ENCODE measurements around the gene TIGIT. TPM values are rescaled to one million over a fixed set of nuclear protein-coding genes. Genes with fewer than 3 reads are reported as not detected.

Gene TIGIT
- polyA plus RNA-seq, 3 donors from 2014 or later = 58.7 to 89.9 (median 87.3) TPM

DNA sequence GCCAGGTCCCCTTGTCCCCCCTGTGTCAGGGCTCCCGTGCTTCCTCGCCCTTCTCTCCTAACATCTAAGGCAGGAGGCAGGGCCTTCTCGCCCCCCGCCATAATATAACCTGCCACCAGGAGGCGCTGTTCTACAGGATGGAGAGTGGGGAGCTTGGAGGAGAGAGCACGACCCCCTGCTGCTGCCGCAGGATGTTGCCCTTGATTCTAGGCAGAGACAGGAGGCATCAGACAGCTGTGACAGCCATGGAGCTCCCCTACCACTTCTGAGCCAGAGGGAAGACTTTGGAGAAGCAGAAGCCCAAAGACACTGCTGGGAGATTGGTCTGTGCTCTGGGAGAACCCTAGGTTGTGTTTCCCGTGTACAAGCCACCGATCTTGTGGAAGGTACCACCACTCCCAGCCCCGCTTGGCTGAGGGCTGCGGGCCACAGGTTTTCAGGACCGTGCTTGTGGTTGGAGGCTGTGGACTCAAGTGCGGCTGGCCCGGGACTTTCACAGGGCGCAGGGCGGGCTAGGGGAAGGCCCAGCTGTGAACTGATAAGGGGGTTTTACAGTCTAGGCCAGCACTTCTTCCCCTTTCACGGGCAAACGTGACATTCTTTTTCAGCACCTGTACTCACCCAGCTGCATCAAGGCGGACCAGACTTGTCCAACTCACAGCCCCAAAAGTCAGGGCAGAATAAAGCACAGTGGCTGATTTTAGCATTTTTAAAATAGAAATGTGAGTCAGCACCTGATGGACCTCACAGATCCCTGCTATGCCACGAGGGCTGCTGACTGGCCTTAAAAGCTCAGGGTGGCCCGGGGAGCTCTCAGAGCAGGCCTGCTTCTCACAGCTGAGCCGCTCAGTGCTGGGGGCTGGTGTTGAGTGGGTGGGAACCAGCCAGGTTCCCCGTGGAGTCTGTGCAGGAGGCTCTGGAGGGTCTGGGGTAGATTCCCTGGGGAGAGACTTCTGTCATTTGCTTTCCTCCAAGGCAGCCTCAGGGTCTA is 2.6 kb upstream of the TIGIT start:
- H3K27ac Mint-ChIP-seq = peak overlapping the region; percentile 86 to 99 (median 96)
- no peaks in the 10 kb centered on the region for H3K9me3 Mint-ChIP-seq
- no peaks in the 10 kb centered on the region for H3K36me3 Mint-ChIP-seq
- peak; percentile 89 to 91 (median 90) for DNase-seq
- H3K4me3 Mint-ChIP-seq = peak overlapping the region; percentile 77 to 93 (median 82)
- H3K27me3 Mint-ChIP-seq (ENCODE audit: low read depth in 3 of 3) = peaks cover 8 to 20% (median 11%) of the 10 kb centered on the region in 3 donors
- peaks cover 74 to 78% of the 10 kb centered on the region in 2 donors for H3K4me1 Mint-ChIP-seq

DNA sequence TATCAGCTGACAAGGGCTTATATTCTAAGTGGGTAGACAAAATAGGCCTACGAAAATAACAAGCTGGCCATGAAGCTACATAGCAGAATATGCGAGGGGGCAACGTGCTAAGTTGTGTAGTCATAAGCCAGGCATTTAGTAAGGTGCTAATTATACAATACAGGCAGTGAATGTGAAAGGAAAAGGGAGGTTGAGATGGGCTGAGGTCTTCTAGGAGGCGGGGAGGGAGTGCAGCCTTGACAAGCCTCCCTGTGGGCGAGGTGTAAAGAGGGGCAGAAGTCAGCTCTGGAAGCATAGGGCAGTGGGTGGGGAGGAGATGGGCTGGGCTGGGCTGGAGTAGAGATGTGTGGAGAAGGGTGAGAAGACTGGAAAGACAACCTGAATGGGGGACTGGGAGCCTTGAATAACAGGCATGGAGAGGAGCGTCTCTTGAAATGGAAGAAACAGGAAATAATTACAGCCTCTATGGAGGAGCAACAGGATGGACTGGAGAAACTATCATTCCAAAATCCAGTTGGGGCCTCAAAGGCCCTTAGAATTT is 1.2 kb downstream of the TIGIT start:
- no peaks in the 10 kb centered on the region for H3K9me3 Mint-ChIP-seq
- H3K27ac Mint-ChIP-seq = peak overlapping the region; percentile 86 to 99 (median 96)
- H3K27me3 Mint-ChIP-seq (ENCODE audit: low read depth in 3 of 3) = peaks cover 10 to 22% (median 11%) of the 10 kb centered on the region in 3 donors
- peaks cover 95 to 100% of the 10 kb centered on the region in 2 donors for H3K4me1 Mint-ChIP-seq
- H3K36me3 Mint-ChIP-seq = peaks cover 7 to 22% (median 11%) of the 10 kb centered on the region in 3 donors
- peak overlapping the region; percentile 75 to 93 (median 84) for H3K4me3 Mint-ChIP-seq
- peak; percentile 68 to 76 (median 72) for DNase-seq

DNA sequence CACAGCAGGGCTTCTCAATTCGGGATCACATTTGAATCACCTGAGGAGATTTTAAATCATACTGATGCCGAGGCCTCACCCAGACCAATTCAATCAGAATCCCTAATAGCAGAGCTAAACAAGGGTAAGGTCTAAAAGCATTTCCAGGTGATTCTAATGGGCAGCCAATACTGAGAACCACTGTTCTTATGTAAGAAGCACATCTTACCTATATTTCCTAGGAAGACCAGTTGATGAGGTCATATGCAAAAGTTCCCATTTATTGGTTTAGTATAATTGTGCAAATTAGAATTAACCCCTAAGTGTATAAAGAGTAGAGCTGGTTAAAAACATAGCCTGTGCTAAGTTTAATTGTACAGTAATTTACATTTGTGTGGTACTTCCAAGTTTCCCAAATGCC is 2.1 kb downstream of the TIGIT start:
- Mint-ChIP-seq H3K9me3 (no peaks in the 10 kb centered on the region), H3K27ac (peak overlapping the region; percentile 86 to 99 (median 96)), H3K27me3 (ENCODE audit: low read depth in 3 of 3) (peaks cover 7 to 13% (median 8%) of the 10 kb centered on the region in 3 donors), H3K4me3 (peak overlapping the region; percentile 75 to 93 (median 84)), H3K36me3 (peaks cover 10 to 28% (median 12%) of the 10 kb centered on the region in 3 donors), H3K4me1 (peaks cover 95 to 100% of the 10 kb centered on the region in 2 donors)
- no peak for DNase-seq

DNA sequence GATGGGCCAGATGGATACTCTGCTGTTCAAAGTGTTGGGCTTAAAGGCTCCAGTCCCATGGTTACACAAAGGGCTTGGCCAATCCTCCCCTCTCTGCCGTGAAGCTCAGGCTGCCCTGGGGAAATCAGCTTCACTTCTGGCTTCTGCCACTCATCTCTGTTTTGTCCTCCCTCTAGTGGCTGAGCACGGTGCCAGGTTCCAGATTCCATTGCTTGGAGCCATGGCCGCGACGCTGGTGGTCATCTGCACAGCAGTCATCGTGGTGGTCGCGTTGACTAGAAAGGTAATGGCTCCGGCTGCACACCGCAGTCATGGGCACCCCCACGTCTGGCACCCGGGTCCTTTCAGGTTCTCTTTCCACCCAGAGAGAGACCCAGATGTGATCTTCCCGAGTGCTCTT is 5.6 kb downstream of the TIGIT start:
- Mint-ChIP-seq H3K27me3 (ENCODE audit: low read depth in 3 of 3) (peaks cover 2 to 4% (median 3%) of the 10 kb centered on the region in 3 donors), H3K27ac (peak overlapping the region; percentile 86 to 94 (median 90)), H3K9me3 (no peaks in the 10 kb centered on the region), H3K4me1 (peaks cover 80 to 90% of the 10 kb centered on the region in 2 donors), H3K36me3 (peaks cover 31 to 51% (median 31%) of the 10 kb centered on the region in 3 donors), H3K4me3 (peak overlapping the region; percentile 41 to 88 (median 69))
- peak in 1 of 3 donors; percentile 53 for DNase-seq

DNA sequence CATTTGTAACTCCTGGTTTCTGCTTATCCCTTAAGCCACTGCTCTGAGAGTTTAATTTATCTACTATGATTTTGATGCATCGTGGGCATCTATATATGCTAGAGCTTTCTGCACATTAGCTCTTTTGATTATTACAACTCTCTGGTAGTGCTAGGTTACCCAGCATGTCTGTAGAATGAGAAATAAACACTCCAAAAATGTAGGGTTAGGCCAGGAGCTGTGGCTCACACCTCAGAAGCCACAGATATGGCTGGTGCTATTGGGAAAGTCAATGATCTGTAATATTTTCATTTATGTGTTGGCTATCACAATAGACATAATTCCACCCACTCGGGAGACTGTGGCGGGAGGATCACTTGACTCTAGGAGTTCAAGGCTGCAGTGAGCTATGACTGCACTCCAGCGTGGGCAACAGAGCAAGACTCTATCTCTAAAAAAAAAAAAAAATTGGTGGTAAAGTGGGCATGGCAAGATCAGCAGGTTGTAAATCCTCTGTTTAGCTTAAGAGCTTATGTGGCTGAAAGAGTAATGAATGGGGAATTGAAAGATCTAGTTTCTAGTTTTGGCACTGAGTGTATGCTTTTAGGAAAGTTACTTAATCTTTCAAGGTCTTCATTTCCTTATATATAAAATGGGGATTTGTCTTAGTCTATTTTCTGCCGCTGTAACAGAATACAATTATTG is 6.3 kb downstream of the TIGIT start:
- Mint-ChIP-seq H3K9me3 (no peaks in the 10 kb centered on the region), H3K27me3 (ENCODE audit: low read depth in 3 of 3) (peaks cover 0 to 3% (median 2%) of the 10 kb centered on the region in 3 donors), H3K36me3 (peaks cover 35 to 54% (median 36%) of the 10 kb centered on the region in 3 donors), H3K4me1 (peaks cover 76 to 90% of the 10 kb centered on the region in 2 donors), H3K27ac (peak overlapping the region; percentile 86 to 94 (median 90)), H3K4me3 (peak overlapping the region; percentile 41 to 88 (median 67))
- DNase-seq = peak in 1 of 3 donors; percentile 36

DNA sequence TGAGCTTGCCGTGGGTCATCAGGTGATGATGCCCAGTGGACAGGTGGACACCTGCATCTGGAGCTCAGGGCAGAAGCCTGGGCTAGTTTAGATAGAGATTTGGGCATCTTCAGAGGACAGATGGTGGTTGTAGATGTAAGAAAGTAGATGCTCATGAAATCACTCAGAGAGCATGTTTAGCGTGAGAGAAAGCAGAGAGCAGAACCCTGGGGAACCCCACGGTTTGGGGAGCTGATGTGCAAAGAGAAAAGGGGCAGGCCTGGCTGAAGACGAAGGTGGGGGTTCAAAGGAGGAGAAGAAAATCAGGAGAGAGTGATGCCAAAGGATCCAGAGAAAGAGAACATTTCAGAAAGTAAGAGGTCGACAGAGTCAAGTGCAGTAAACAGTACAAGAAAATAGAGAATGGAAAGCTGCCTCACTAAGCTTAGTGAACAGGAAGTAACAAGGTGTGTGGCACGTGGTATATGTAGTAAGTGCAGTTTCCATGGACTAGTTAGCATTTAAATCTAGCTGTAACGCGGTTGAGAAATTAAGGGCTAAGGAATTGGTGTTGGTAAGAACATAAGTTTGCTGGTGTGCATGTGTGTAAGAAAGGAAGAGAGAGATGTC is 13.5 kb downstream of the TIGIT start:
- peak in 2 of 3 donors; percentile 51 to 66 for DNase-seq
- peaks cover 47 to 61% of the 10 kb centered on the region in 2 donors for H3K4me1 Mint-ChIP-seq

DNA sequence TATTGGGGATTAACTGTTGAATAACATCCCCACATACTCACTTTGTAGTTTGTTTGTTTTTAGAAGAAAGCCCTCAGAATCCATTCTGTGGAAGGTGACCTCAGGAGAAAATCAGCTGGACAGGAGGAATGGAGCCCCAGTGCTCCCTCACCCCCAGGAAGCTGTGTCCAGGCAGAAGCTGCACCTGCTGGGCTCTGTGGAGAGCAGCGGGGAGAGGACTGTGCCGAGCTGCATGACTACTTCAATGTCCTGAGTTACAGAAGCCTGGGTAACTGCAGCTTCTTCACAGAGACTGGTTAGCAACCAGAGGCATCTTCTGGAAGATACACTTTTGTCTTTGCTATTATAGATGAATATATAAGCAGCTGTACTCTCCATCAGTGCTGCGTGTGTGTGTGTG is 14.0 kb downstream of the TIGIT start:
- peak overlapping the region; percentile 49 to 78 (median 71) for H3K4me3 Mint-ChIP-seq
- DNase-seq = no peak
- H3K4me1 Mint-ChIP-seq = peaks cover 43 to 56% of the 10 kb centered on the region in 2 donors
- H3K27me3 Mint-ChIP-seq (ENCODE audit: low read depth in 3 of 3) = no peaks in the 10 kb centered on the region
- H3K36me3 Mint-ChIP-seq = peaks cover 35 to 50% (median 42%) of the 10 kb centered on the region in 3 donors
- H3K9me3 Mint-ChIP-seq = no peaks in the 10 kb centered on the region
- peak overlapping the region; percentile 90 to 98 (median 95) for H3K27ac Mint-ChIP-seq

More for the DNA sequence above, 13.5 kb downstream of the TIGIT start:
- Mint-ChIP-seq H3K9me3 (no peaks in the 10 kb centered on the region), H3K27ac (peak overlapping the region; percentile 90 to 98 (median 95)), H3K36me3 (peaks cover 40 to 55% (median 46%) of the 10 kb centered on the region in 3 donors), H3K27me3 (ENCODE audit: low read depth in 3 of 3) (no peaks in the 10 kb centered on the region), H3K4me3 (peak overlapping the region; percentile 49 to 78 (median 71))

DNA sequence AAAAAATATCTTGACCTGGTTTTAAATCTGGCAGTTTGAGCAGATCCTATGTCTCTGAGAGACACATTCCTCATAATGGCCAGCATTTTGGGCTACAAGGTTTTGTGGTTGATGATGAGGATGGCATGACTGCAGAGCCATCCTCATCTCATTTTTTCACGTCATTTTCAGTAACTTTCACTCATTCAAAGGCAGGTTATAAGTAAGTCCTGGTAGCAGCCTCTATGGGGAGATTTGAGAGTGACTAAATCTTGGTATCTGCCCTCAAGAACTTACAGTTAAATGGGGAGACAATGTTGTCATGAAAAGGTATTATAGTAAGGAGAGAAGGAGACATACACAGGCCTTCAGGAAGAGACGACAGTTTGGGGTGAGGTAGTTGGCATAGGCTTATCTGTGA is 14.5 kb downstream of the TIGIT start:
- Mint-ChIP-seq H3K27me3 (ENCODE audit: low read depth in 3 of 3) (no peaks in the 10 kb centered on the region), H3K4me1 (peaks cover 44 to 60% of the 10 kb centered on the region in 2 donors), H3K4me3 (peak overlapping the region in 4 of 5 donors; percentile 0 to 76 (median 42)), H3K36me3 (peaks cover 37 to 54% (median 42%) of the 10 kb centered on the region in 3 donors), H3K9me3 (no peaks in the 10 kb centered on the region), H3K27ac (peak overlapping the region; percentile 88 to 98 (median 92))
- DNase-seq = no peak

DNA sequence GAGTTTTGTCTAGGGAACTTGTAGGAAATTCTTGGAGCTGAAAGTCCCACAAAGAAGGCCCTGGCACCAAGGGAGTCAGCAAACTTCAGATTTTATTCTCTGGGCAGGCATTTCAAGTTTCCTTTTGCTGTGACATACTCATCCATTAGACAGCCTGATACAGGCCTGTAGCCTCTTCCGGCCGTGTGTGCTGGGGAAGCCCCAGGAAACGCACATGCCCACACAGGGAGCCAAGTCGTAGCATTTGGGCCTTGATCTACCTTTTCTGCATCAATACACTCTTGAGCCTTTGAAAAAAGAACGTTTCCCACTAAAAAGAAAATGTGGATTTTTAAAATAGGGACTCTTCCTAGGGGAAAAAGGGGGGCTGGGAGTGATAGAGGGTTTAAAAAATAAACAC is 15.0 kb downstream of the TIGIT start:
- H3K9me3 Mint-ChIP-seq = no peaks in the 10 kb centered on the region
- no peak for DNase-seq
- peaks cover 0 to 1% (median 0%) of the 10 kb centered on the region in 3 donors for H3K27me3 Mint-ChIP-seq (ENCODE audit: low read depth in 3 of 3)
- peak overlapping the region; percentile 88 to 98 (median 92) for H3K27ac Mint-ChIP-seq
- peaks cover 39 to 54% (median 42%) of the 10 kb centered on the region in 3 donors for H3K36me3 Mint-ChIP-seq
- H3K4me3 Mint-ChIP-seq = peak overlapping the region in 4 of 5 donors; percentile 1 to 76 (median 42)
- H3K4me1 Mint-ChIP-seq = peaks cover 49 to 65% of the 10 kb centered on the region in 2 donors

DNA sequence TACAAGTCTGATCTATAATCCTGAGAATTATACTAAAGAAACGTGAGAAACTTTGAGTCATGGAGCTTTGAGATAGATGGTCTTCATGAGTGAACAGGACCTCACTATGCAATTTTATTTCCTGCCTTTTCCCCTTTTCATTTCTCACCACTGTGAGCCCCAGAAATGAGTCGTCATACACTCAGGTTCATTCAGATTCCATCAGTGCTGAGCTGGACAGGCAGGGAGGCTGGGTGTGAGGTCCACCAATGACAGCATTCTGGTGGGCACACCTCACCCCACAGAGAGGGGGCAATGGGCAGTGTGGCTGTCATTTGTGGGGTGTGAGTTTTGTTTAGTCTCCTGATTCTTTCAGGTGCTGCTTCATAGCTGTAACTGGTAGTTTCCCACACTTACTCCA is 16.9 kb downstream of the TIGIT start:
- Mint-ChIP-seq H3K9me3 (no peaks in the 10 kb centered on the region), H3K27me3 (ENCODE audit: low read depth in 3 of 3) (peaks cover 0 to 1% (median 0%) of the 10 kb centered on the region in 3 donors), H3K4me3 (no peak overlapping the region), H3K27ac (peak overlapping the region in 4 of 6 donors; percentile 33 to 77 (median 57)), H3K36me3 (peaks cover 29 to 53% (median 32%) of the 10 kb centered on the region in 3 donors), H3K4me1 (peaks cover 54 to 67% of the 10 kb centered on the region in 2 donors)
- DNase-seq = no peak

DNA sequence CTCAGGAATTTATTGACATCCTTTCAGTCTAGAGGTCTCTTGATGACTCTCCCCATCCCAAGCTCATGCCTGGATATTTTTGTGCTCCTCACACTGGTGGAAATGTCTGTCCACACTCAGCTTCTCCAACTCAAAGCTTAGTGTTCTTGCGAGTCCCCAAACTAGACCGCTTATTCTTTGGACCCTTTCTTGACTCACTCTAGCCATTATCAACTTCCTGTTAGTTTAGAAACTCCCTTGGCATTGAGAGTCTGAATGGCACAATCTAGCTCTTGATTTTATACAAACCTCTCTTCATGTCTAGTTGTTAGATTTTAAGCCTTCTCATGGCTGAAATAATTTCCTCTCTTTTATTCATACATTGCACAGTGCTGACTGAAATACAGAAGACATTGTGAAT is 19.6 kb downstream of the TIGIT start:
- DNase-seq = no peak
- peaks cover 24 to 37% (median 28%) of the 10 kb centered on the region in 3 donors for H3K36me3 Mint-ChIP-seq
- peaks cover 0 to 1% (median 0%) of the 10 kb centered on the region in 3 donors for H3K27me3 Mint-ChIP-seq (ENCODE audit: low read depth in 3 of 3)
- H3K27ac Mint-ChIP-seq = peak overlapping the region; percentile 70 to 90 (median 79)
- H3K4me1 Mint-ChIP-seq = peaks cover 51 to 70% of the 10 kb centered on the region in 2 donors
- peak overlapping the region in 2 of 5 donors; percentile 41 to 51 for H3K4me3 Mint-ChIP-seq
- no peaks in the 10 kb centered on the region for H3K9me3 Mint-ChIP-seq

DNA sequence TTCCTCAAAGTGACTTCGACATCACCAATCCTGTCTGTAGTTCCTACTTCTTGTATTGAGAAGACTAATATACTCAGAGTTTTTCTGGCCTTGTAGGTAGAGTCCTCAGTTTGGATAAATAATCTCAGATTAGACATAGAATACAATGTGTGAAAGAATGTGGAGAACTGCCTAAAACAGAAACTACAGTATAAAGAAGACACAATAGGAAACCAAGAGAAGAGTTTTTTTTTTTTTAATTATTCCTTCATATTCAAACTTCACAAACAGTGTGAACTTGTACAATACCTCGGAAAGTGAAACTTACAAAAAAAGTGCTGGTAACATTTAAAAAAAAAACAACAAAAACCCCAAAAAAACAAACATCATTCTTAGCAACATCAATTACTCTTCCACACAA is 20.5 kb downstream of the TIGIT start:
- peaks cover 46 to 70% of the 10 kb centered on the region in 2 donors for H3K4me1 Mint-ChIP-seq
- peaks cover 0 to 1% (median 0%) of the 10 kb centered on the region in 3 donors for H3K27me3 Mint-ChIP-seq (ENCODE audit: low read depth in 3 of 3)
- no peak for DNase-seq
- peak overlapping the region in 4 of 5 donors; percentile 21 to 61 (median 48) for H3K4me3 Mint-ChIP-seq
- H3K9me3 Mint-ChIP-seq = no peaks in the 10 kb centered on the region
- H3K36me3 Mint-ChIP-seq = peaks cover 20 to 36% (median 23%) of the 10 kb centered on the region in 3 donors
- peak overlapping the region; percentile 70 to 90 (median 80) for H3K27ac Mint-ChIP-seq

Data from immature natural killer cell (primary cell).